Activated CD4-positive, alpha-beta T cell treated with anti-CD3 and anti-CD28 coated beads, Interleukin-2, amount 10 ng/mL, durations not matched to agents 24 days and 14 days (primary cell): ENCODE measurements around the gene C1orf21. TPM values are rescaled to one million over a fixed set of nuclear protein-coding genes. Genes with fewer than 3 reads are reported as not detected.

Source experiments
- DNase-seq: peaks from one replicate; pipeline ENCODE4 v3.0.0; 2022
- H3K27ac Mint-ChIP-seq: one replicate; pipeline ENCODE4 v1.8.0; 2022; ENCODE audit warnings: mild to moderate bottlenecking, mixed read lengths
- H3K27me3 Mint-ChIP-seq: one replicate; pipeline ENCODE4 v1.8.0; 2022; ENCODE audit warnings: mixed read lengths
- H3K36me3 Mint-ChIP-seq: one replicate; pipeline ENCODE4 v1.8.0; 2022; ENCODE audit warnings: low read depth, mild to moderate bottlenecking, mixed read lengths
- H3K4me1 Mint-ChIP-seq: one replicate; pipeline ENCODE4 v1.8.0; 2021; ENCODE audit warnings: mixed read lengths
- H3K4me3 Mint-ChIP-seq: one replicate; pipeline ENCODE4 v1.8.0; 2022; ENCODE audit warnings: mild to moderate bottlenecking, moderate library complexity, mixed read lengths
- H3K9me3 Mint-ChIP-seq: one replicate; pipeline ENCODE4 v1.8.0; 2021; ENCODE audit warnings: mixed read lengths
- intact Hi-C: fragments of 100-400 bp; cut with micrococcal nuclease; formaldehyde crosslinking; loops from one replicate; pipeline ENCODE4 v1.15.1; 2023
- total RNA-seq: library from RNA; stranded (reverse); gene quantifications from 2 replicates; pipeline ENCODE4 v1.2.3, GENCODE V29; 2022

The C1orf21 gene
- total RNA-seq, 1 donor from 2014 or later = 2.5 TPM

DNA sequence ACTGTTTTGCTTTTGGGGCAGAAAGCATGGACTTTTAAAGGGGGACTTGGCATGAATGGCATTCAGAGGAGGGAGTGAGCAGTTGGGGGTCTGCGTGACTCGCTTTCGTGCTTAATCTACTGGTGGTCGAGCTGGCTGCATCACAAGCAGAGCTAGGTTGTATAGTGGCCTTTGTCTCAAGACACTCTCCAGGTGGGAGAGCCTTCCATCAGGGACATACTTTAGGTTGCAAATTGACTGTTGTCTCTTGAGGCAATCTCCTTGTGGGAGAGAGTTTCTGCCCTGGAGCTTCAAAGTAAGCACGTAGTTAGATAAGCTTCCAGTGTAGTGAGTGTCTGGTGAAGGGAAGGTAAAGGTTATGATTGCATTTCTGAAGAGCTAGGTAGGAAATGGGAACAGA lies 93.9 kb downstream of the C1orf21 start:
- H3K9me3 Mint-ChIP-seq = no peaks in the 10 kb centered on the region
- H3K4me3 Mint-ChIP-seq = no peak overlapping the region
- intact Hi-C loops = no loop called here
- H3K4me1 Mint-ChIP-seq = no peaks in the 10 kb centered on the region
- no peak overlapping the region for H3K27ac Mint-ChIP-seq
- no peaks in the 10 kb centered on the region for H3K27me3 Mint-ChIP-seq
- H3K36me3 Mint-ChIP-seq = no peaks in the 10 kb centered on the region
- no peak for DNase-seq

DNA sequence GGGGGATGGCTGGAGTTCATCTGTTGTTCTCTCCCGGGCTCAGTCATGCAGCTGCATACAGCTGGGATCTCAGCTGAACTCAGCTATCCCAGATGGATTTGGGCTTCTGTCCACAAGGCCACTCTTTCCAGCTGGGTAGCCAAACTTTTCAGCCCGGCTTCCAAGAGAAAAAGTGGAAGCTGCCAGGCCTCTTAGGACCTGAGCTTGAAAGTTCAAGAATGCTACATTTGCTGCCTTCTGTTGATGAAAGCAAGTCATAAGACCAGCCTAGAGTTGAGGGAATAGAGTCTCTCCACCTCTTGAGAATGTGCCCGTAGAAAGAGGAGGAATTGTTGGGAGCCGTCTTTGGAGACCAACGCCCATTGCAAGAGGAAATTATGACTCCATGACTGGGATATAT lies 95.3 kb downstream of the C1orf21 start:
- H3K36me3 Mint-ChIP-seq = no peaks in the 10 kb centered on the region
- H3K4me1 Mint-ChIP-seq = no peaks in the 10 kb centered on the region
- no peak overlapping the region for H3K27ac Mint-ChIP-seq
- intact Hi-C loops = no loop called here
- no peaks in the 10 kb centered on the region for H3K27me3 Mint-ChIP-seq
- no peak for DNase-seq
- H3K9me3 Mint-ChIP-seq = no peaks in the 10 kb centered on the region
- H3K4me3 Mint-ChIP-seq = no peak overlapping the region

DNA sequence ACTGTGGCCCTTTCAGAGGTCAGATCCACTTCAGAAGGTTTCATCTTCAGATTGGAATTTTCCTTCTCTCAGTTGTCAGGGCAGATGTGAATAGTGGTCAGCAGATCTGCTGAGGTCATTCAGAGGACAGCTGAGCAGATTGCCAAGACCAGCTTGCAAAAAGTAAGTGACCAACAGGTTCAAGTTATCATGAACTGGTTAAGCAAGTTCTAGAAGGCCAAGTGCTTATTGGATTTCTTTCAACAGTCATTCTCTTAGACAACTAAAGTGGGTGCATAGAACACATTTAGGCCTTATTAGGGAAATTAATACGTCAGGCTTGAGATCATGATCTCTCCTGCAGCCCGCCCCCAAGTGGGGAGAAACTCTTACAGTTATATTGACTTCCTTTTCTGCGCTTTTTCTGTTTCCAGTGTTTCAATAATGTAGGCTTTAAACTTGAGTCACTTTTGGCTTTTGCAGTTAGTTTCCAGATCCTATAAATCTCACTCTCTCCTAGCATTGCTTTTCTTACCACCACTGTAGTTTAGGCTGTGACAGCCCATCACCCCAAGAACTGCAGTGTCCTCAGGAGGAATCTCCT lies 96.4 kb downstream of the C1orf21 start:
- intact Hi-C loops = no loop called here
- no peak for DNase-seq
- H3K36me3 Mint-ChIP-seq = no peaks in the 10 kb centered on the region
- H3K27me3 Mint-ChIP-seq = no peaks in the 10 kb centered on the region
- no peak overlapping the region for H3K4me3 Mint-ChIP-seq
- H3K9me3 Mint-ChIP-seq = no peaks in the 10 kb centered on the region
- H3K4me1 Mint-ChIP-seq = no peaks in the 10 kb centered on the region
- H3K27ac Mint-ChIP-seq = no peak overlapping the region

DNA sequence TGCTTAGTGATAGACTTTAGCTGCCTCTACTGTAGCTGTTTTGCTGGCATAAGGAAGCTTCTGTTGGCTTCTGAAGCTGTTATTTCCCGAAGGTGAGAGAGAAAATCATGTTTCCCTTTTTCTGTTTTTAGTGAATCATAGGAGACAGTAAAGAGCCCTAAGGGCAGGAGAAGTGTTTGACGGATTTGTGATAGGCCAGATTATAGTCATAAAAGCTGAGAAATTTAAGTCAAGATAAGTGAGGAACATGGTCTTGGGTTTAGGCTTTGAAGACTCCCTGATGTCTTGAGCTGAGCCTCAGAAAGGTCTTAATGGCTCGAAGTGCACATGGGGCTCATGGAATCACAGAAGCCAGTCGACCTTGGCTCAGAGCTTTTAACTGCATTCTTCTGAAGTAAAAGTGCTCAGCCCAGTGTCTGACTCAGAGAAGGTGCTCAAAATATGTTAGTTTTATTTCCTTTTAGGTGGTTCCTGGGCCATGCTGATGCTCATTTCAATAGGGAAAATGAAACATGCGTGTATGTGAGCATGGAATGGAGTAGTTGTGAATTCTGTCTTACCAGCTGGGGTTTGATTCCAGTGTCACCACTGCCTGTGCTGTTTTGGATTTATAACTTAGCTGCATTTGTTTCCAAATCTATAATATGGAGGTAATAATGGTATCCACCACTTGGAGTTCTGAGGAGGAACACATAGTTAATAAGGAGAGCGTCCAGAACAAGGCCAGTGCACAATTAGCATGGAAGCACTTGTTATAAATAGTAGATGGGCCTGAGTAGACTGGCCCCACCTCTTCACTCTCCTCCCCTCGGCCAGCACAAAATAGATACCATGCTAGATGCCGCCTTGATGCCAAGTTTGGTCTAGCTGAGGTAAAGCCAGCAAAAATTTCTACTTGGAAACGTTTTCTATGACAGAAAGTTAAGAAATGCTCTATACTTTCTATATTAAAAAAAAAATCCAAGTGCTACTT lies 99.2 kb downstream of the C1orf21 start:
- H3K36me3 Mint-ChIP-seq = no peaks in the 10 kb centered on the region
- no peak overlapping the region for H3K27ac Mint-ChIP-seq

DNA sequence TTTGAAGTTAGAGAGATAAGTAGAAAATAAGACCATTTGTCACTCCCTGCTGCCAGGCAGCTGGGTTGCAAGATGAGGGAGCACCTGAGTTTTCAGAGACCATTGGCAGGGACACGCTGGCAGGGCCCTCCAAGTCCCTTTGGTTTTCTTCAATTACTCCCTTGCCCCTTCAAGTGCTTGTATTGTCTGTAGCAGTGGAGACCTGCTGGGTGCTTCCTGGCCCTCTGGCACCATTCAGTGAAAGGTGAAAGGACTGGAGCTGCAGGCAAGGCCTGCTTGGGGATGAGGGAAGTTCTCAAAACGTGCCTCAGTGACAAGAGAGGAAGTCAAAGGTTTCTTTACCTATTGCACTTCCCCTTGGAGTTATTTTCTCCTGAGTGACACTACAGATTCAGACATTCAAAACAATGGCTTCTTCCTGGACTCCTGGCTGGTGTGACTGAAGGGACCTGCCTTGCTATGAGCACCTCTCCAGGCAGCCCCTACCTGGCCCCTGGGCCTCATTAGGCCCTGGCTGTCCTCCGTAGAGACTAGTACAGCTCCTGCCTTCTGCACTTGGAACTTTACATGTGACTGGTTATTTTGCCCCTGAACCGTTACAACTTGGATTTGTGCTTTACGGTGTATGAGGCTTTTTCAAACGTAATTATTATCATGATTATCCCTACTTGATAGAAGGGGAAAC lies 100.1 kb downstream of the C1orf21 start:
- H3K36me3 Mint-ChIP-seq = no peaks in the 10 kb centered on the region
- peaks cover 2% of the 10 kb centered on the region for H3K27me3 Mint-ChIP-seq
- intact Hi-C loops = no loop called here
- H3K9me3 Mint-ChIP-seq = no peaks in the 10 kb centered on the region
- no peak overlapping the region for H3K27ac Mint-ChIP-seq
- DNase-seq = no peak
- H3K4me1 Mint-ChIP-seq = peaks cover 6% of the 10 kb centered on the region
- H3K4me3 Mint-ChIP-seq = no peak overlapping the region

More for the DNA sequence above, 99.2 kb downstream of the C1orf21 start:
- Mint-ChIP-seq H3K27me3 (peaks cover 2% of the 10 kb centered on the region), H3K9me3 (no peaks in the 10 kb centered on the region), H3K4me3 (no peak overlapping the region), H3K4me1 (peaks cover 3% of the 10 kb centered on the region)
- no peak for DNase-seq
- intact Hi-C loops = no loop called here

DNA sequence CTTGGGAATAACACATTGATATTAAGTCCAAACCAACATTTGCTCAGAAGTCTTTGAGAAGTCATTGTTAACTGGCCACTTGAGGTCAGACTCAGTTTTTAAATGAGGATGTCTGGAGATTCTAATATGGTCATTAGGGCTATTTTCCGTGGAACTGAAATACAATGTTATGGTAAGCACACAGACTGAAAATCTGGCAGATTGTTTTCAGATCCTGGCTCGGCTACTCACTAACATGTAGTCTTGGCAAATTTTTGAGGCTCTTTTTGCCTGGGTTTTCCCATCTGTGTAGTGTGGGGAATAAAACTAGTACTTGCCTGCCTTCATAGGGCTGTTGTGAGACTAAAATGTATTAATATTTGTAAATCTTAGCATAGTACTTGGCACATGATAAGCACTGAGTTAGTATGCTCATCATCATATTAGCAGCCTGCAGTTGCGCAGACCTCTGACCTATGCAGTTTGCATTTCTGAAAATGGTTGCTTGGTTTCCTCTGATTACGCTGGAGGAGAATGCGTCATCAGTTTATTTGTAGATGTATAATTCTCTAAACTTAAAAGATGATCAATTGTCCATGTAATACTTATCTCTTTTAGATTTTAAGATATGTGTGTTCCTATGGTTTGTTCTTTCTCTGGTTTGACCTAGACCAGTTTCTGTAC lies 100.8 kb downstream of the C1orf21 start:
- no peaks in the 10 kb centered on the region for H3K9me3 Mint-ChIP-seq
- DNase-seq = no peak
- no peak overlapping the region for H3K27ac Mint-ChIP-seq
- H3K4me1 Mint-ChIP-seq = peaks cover 12% of the 10 kb centered on the region
- intact Hi-C loops = no loop called here
- H3K4me3 Mint-ChIP-seq = no peak overlapping the region
- no peaks in the 10 kb centered on the region for H3K36me3 Mint-ChIP-seq
- H3K27me3 Mint-ChIP-seq = peaks cover 2% of the 10 kb centered on the region

DNA sequence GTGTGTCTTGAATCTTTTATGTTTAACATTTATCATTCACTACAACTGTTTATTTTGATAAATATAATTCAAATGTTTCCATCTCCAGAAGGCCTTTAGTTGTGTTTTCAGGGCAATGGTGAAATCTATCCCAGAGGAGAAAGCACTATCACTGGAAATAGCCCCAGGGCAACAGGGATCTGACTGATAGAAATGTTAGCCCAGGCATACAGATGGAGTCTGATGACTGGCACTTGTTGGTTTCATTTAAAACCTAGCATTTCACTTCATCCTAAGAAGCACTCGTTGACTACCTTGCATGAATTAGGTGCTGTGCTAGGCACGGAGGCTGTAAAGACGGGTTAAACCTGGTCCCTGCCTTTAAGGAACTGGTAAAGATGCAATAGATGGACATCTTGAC lies 103.1 kb downstream of the C1orf21 start:
- no peaks in the 10 kb centered on the region for H3K9me3 Mint-ChIP-seq
- peaks cover 5% of the 10 kb centered on the region for H3K27me3 Mint-ChIP-seq
- DNase-seq = no peak
- H3K4me3 Mint-ChIP-seq = no peak overlapping the region
- no peaks in the 10 kb centered on the region for H3K36me3 Mint-ChIP-seq
- H3K27ac Mint-ChIP-seq = no peak overlapping the region
- H3K4me1 Mint-ChIP-seq = peaks cover 14% of the 10 kb centered on the region
- intact Hi-C loops = loop anchor here (2.0 to 10.0 kb wide), 4 partner anchors 103 to 533 kb away; partner anchors contain the start of gene C1orf21

DNA sequence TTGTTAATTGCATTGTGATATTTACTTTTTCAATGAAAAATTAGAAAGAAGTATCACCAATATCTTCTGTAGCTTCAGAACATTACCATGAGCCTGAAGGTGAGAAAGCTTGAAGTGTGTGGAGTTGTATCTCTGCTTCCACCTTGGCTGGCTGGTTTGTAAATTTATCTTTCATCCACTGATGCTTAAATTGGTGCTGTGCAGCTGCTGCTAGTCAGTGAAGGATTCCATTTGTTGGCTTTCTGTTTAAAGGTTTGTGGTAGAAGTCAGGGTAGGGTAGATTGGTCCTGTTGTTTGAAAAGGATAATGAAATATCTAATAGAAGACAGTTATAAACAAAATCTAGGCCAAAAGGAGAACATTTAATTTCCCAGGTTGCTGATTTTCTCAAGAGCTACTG lies 105.7 kb downstream of the C1orf21 start:
- Mint-ChIP-seq H3K9me3 (no peaks in the 10 kb centered on the region), H3K4me1 (peaks cover 16% of the 10 kb centered on the region), H3K27ac (no peak overlapping the region), H3K27me3 (peaks cover 5% of the 10 kb centered on the region), H3K4me3 (no peak overlapping the region), H3K36me3 (no peaks in the 10 kb centered on the region)
- intact Hi-C loops = loop anchor here (5.0 to 10.0 kb wide), 3 partner anchors 400 to 535 kb away; no protein-coding TSS in a partner anchor
- DNase-seq = no peak

DNA sequence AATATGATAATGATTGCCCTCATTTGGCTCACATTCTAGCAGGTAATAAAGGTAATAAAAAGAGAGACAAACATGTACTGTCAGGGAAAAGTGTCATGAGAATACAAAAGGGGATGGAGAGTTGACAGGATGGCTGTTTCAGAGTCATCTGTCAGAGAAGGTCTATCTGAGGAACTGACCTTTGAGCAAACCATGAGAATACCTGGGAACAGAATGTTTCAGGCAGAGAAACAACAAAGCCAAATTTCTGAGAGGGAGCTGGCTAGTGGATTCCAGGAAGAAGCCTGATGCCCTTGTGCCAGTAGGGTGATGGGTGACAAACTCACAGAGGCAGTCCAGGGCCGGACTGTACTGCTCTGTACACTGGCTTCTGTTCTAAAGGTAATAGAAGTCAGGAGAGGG lies 107.2 kb downstream of the C1orf21 start:
- Mint-ChIP-seq H3K4me1 (peaks cover 16% of the 10 kb centered on the region), H3K4me3 (no peak overlapping the region), H3K27me3 (peaks cover 5% of the 10 kb centered on the region), H3K36me3 (no peaks in the 10 kb centered on the region), H3K9me3 (no peaks in the 10 kb centered on the region), H3K27ac (no peak overlapping the region)
- DNase-seq = no peak
- intact Hi-C loops = loop anchor here (5.0 to 10.0 kb wide), 3 partner anchors 398 to 537 kb away; no protein-coding TSS in a partner anchor

DNA sequence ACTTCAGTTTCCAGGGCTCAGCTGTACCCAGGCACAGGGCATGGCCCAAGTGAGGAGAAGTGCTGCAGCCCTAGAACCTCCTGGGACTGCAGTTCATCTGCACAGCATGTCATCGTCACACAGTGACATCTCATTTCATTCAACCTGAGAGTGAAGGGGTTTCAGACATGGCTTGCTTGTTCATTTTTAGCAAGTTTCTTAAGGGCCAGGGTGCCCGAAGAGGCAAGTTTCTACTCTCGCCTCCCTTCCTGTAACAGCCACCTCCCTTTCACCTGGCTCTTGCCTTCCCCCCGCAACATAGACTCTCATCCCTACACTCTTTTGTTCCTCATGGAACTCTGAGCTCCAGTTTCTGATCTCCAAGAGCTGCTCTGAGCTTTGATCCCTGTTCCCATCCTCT lies 108.1 kb downstream of the C1orf21 start:
- DNase-seq = no peak
- Mint-ChIP-seq H3K27ac (no peak overlapping the region), H3K36me3 (no peaks in the 10 kb centered on the region), H3K4me1 (peaks cover 16% of the 10 kb centered on the region), H3K9me3 (no peaks in the 10 kb centered on the region), H3K4me3 (no peak overlapping the region), H3K27me3 (peaks cover 5% of the 10 kb centered on the region)
- intact Hi-C loops = loop anchor here (5.0 to 10.0 kb wide), 3 partner anchors 397 to 538 kb away; no protein-coding TSS in a partner anchor

DNA sequence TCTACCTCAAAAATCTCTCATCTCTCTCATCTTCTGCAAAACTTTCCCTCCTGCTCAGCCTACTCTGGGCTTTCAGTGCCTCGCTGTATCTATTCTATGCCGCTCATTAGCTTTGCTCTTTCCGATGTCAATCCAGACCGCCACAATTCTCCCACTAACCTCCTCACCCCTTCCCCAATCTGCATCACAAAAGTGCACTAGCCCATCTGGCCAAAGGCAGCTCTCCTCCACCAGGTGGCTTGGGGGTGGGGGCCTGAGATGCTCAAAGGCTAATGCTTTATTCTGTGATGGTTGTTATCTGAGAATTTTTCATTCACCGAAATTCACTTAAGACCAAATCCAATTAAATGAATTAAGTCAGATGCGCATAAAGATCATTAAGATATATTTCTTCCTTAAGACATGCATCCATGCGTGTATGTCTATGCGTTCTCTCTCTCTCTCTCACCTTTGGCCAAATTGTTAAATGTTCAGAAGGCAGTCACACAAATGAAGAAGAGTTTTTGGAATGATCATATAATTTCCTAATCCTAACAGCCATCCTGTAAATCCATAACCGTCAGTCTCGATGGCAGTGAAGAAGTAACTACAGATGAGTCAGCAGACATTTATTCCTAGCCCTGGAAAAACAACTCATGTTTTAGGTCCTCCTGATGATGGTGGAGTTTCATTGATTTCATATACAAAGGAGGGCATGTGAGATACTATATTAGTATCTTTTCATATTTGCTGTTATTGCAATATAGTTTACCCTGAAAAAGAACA lies 111.3 kb downstream of the C1orf21 start:
- Mint-ChIP-seq H3K36me3 (no peaks in the 10 kb centered on the region), H3K4me3 (no peak overlapping the region), H3K9me3 (no peaks in the 10 kb centered on the region), H3K4me1 (peaks cover 2% of the 10 kb centered on the region), H3K27ac (no peak overlapping the region), H3K27me3 (peaks cover 3% of the 10 kb centered on the region)
- intact Hi-C loops = loop anchor here (10.0 kb wide), 1 partner anchor 423 kb away; no protein-coding TSS in a partner anchor
- DNase-seq = no peak

DNA sequence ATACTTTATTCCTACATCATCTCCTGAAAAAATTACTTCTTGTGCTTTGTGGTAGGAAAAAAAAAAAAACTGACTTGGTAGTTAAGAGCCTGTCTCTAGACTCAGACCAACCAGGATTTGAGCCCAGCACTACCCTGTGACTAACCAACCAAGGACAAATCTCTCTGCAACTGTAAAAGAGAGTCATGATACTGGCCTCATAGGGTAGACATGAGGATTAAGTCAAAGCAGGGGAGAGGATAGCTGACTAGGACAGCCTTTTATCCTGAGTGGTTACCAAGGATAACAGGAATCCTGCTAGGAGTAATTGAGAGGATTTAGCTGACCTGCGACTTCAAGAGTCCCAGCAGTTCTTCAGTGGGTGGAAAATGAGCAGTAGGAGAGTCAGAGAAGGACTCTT lies 112.8 kb downstream of the C1orf21 start:
- no peaks in the 10 kb centered on the region for H3K9me3 Mint-ChIP-seq
- intact Hi-C loops = loop anchor here (10.0 kb wide), 1 partner anchor 425 kb away; no protein-coding TSS in a partner anchor
- DNase-seq = no peak
- peaks cover 2% of the 10 kb centered on the region for H3K4me1 Mint-ChIP-seq
- H3K4me3 Mint-ChIP-seq = no peak overlapping the region
- peaks cover 4% of the 10 kb centered on the region for H3K27me3 Mint-ChIP-seq
- H3K27ac Mint-ChIP-seq = no peak overlapping the region
- no peaks in the 10 kb centered on the region for H3K36me3 Mint-ChIP-seq

DNA sequence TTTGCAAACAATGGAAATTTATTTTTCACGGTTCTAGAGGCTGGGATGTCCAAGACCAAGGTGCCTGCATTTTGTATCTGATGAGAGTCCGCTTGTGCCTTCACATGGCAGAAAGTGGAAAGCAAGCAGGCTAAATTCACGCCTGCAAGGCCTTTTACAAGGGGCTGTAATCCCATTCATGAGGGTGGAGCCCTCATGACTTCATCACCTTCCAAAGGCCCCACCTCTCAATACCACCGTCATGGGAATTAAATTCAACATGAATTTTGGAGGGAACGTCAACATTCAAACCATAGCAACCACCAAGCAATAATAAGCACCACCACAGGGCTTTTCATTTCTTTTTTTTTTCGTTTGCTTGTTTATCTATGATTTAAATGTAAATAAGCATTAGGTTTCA lies 115.3 kb downstream of the C1orf21 start:
- no peaks in the 10 kb centered on the region for H3K9me3 Mint-ChIP-seq

More for the DNA sequence above, 115.3 kb downstream of the C1orf21 start:
- no peaks in the 10 kb centered on the region for H3K36me3 Mint-ChIP-seq
- intact Hi-C loops = no loop called here
- DNase-seq = no peak
- peaks cover 8% of the 10 kb centered on the region for H3K27me3 Mint-ChIP-seq
- H3K27ac Mint-ChIP-seq = no peak overlapping the region
- H3K4me1 Mint-ChIP-seq = no peaks in the 10 kb centered on the region
- H3K4me3 Mint-ChIP-seq = no peak overlapping the region
